HL-60 (cell line): Measurements from ENCODE around the gene HTR2C.
A peak's percentile ranks its signal among the peaks of the same experiment; 100 is the strongest.

Experiments used
- DNase-seq, 2 experiments: peaks; one replicate each; pipeline ENCODE4 v3.0.0-alpha.2; 2010 to 2020; ENCODE audit warnings: low read depth in 1 of 2, low spot score in 1 of 2
- H3K27ac ChIP-seq: fragments of 250-450 bp; sonication (Bioruptor Pico); replicated peaks from 2 replicates; pipeline ENCODE4 v1.5.1; 2020; ENCODE audit warnings: mild to moderate bottlenecking, moderate library complexity
- H3K27me3 ChIP-seq: fragments of 250-450 bp; sonication (Bioruptor Pico); 2 replicates; pipeline ENCODE4 v1.5.1; 2021; ENCODE audit warnings: mild to moderate bottlenecking, moderate library complexity; ENCODE audit not compliant: insufficient read depth, poor library complexity, severe bottlenecking
- H3K4me3 ChIP-seq: replicated peaks from 2 replicates; pipeline ENCODE4 v1.5.1; 2011; ENCODE audit warnings: mild to moderate bottlenecking, control low read depth, low read length; ENCODE audit not compliant: insufficient read depth
- CTCF ChIP-seq: IDR thresholded peaks from one replicate; pipeline ENCODE4 v1.5.1; 2011; ENCODE audit warnings: low read length, control low read depth, inconsistent platforms; ENCODE audit not compliant: insufficient read depth
- GABPA ChIP-seq: IDR thresholded peaks from 2 replicates; pipeline ENCODE4 v1.6.1; 2012; ENCODE audit warnings: low read depth
- POLR2AphosphoS5 ChIP-seq: IDR thresholded peaks from 2 replicates; pipeline ENCODE4 v1.6.1; 2012; ENCODE audit warnings: low read depth
- REST ChIP-seq: IDR thresholded peaks from 2 replicates; pipeline ENCODE4 v1.6.1; 2012; ENCODE audit warnings: low read depth; ENCODE audit not compliant: insufficient replicate concordance
- SPI1 ChIP-seq: IDR thresholded peaks from 2 replicates; pipeline ENCODE4 v1.6.1; 2012; ENCODE audit warnings: low read depth, mild to moderate bottlenecking, borderline replicate concordance

Gene HTR2C

GRCh38 chrX:114611018-114611619 lies 27.2 kb downstream of the HTR2C start:
- Histone ChIP-seq H3K27me3 (no peaks in the 10 kb centered on the region), H3K27ac (no peak overlapping the region), H3K4me3 (no peak overlapping the region)
- TF ChIP-seq CTCF (peak; percentile 37), GABPA (no peak)
- peak in 1 of 2 experiments; percentile 19 for DNase-seq

GRCh38 chrX:114615765-114616164 lies 31.9 kb downstream of the HTR2C start:
- H3K27ac ChIP-seq: no peak overlapping the region
- DNase-seq: no peak
- TF ChIP-seq GABPA (no peak), POLR2AphosphoS5 (no peak), REST (no peak), CTCF (no peak), SPI1 (no peak)
- H3K4me3 ChIP-seq: no peak overlapping the region
- no peaks in the 10 kb centered on the region for H3K27me3 ChIP-seq

GRCh38 chrX:114619874-114620273 lies 36.0 kb downstream of the HTR2C start:
- no peak overlapping the region for H3K4me3 ChIP-seq
- no peaks in the 10 kb centered on the region for H3K27me3 ChIP-seq
- no peak for TF ChIP-seq GABPA
- no peak for TF ChIP-seq POLR2AphosphoS5
- TF ChIP-seq SPI1: no peak
- no peak for TF ChIP-seq REST
- peak; percentile 12 for TF ChIP-seq CTCF
- no peak overlapping the region for H3K27ac ChIP-seq
- DNase-seq: no peak

- Histone ChIP-seq H3K27ac (no peak overlapping the region), H3K27me3 (no peaks in the 10 kb centered on the region), H3K4me3 (no peak overlapping the region)
- DNase-seq: no peak
- TF ChIP-seq POLR2AphosphoS5 (no peak), CTCF (no peak), SPI1 (no peak), GABPA (no peak), REST (no peak)
Measured at GRCh38 chrX:114626323-114626722, 42.4 kb downstream of the HTR2C start.
